NCI-H526 treated with DMSO at 0.1 percent for 48 hours (cell line): ENCODE results near the gene PIK3C2B.
"Not testable (repeated sequence)": the region's sequence is repeated elsewhere in the genome, so short reads cannot be mapped to it uniquely, and the experiment has no call there.

ENCODE experiments used
- DNase-seq: peaks from one replicate; lab custom pipeline; 2025; lab: John Stamatoyannopoulos, UW

Gene PIK3C2B

DNA sequence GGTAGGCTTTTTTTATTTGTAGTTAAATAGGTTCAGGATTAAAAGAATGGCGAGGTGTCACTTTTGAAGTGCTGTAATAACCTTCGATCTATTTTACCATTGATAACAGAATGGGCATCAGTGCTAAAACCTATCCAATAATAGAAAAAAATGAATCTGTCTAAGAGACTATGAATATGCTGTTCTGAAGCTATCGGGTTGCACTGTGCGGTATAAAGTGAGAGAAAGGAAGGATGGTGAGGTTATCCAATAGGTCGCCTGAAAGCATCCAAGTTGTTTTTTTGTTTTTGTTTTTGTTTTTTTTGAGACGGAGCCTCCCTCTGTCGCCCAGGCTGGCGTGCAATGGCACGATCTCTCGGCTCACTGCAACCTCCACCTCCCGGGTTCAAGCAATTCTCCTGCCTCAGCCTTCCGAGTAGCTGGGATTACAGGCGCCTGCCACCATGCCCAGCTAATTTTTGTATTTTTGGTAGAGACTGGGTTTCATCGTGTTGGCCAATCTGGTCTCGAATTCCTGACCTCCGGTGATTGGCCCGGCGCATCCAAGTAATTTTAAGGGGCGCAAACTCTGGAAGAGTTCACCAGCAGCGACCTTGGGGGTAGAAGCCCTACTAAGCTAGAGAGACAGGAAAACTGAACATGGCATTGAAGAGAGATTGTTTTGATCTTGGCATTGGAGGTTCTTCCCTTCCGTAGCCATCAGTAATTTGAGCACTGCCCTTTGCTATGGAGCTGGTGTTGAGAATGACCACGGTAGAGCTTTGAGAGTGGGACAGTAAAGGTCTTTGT is 12.9 kb upstream of the PIK3C2B start:
- DNase-seq, result peak; percentile 41

DNA sequence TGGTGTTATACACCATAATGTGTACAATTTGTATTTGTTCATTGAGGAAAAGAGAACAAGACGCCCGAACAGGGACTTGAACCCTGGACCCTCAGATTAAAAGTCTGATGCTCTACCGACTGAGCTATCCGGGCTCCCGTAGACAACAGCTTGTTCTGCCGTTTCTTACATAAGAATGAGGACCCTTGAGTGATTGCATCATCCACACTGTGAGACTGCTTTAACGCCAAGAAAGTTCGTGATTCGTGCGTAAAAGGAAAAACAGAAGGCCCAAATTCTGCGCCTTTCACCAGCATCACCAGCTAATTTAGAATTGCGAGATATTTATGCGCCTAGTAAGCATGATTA is 12.3 kb upstream of the PIK3C2B start:
- DNase-seq, result peak; percentile 84

DNA sequence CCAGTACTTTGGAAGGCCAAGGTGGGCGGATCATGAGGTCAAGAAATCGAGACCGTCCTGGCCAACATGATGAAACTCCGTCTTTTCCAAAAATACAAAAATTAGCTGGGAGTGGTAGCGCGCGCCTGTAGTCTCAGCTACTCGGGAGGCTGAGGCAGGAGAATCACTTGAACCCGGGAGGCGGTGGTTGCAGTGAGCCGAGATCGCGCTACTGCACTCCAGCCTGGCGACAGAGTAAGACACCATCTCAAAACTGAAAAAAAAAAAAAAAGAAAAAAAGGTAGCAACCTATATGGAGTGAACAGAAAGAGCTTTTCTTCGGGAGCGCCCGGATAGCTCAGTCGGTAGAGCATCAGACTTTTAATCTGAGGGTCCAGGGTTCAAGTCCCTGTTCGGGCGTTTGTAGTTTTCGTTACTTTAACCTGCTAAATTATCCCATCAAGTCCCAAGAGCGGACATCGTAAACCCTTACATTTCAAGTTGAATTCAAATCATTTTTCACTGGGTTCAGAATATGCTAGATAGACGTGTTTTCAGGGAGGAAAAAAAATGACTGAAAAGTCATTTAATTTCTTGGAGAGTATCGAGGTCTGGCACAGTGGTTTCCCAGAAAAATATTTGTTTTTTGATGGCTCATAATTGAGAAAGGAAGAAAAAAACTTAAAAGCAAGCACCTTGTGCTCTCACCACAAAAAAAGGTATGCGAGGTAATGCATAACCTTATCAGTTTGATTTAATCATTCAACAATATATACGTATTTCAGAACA is 11.8 kb upstream of the PIK3C2B start:
- peak; percentile 84 for DNase-seq

DNA sequence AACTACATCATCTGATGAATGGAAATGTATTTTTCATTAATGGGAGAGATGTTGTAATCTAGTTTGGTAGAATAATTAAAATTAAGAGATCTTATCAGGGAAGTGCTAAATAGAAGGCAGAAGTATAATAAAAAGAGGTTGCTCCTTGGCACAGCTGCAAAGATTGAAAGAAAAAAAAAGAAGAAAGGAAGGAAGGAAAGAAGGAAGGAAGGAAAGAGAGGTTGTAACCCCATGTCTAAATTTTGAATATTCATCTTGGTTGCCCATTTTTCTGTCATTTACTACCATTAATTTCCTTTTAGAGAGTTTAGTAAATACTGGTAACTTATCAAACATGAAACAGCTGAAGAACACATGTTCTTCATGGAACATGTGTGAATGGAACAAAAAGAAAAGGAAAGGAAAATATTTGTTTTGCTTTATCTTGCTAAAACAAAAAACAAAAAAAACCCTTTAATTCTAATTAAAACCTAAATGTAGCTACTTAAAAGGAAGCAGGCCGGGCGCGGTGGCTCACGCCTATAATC is 11.1 kb upstream of the PIK3C2B start:
- no peak for DNase-seq

DNA sequence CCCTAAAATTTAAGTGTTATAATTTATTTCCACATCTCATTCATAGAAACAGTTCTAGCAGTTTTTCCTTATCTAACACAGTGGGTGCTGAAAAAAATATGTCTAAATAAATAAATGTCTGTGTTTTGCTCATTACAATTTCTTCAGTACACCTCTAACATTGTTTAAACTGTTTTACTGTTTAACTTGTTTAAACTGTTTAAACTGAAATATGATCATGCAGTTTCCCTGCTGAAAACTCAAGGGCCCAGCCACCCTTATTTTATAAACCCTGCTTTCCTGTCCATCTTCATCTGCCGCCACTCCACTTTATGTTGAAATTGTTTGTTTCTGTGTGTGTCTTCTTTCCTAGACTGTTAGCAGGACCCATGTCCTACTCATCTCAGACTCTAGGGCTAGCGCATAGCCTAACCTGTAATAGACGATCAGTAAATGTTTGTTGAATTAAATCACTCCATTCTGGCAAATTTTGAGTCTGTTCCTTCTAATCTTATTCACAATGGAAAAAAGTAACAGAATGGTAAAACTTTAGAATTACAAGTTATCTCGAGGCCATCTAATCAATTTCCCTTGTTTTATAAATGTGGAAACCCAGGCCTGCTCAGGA is 9.4 kb upstream of the PIK3C2B start:
- DNase-seq, result no peak

DNA sequence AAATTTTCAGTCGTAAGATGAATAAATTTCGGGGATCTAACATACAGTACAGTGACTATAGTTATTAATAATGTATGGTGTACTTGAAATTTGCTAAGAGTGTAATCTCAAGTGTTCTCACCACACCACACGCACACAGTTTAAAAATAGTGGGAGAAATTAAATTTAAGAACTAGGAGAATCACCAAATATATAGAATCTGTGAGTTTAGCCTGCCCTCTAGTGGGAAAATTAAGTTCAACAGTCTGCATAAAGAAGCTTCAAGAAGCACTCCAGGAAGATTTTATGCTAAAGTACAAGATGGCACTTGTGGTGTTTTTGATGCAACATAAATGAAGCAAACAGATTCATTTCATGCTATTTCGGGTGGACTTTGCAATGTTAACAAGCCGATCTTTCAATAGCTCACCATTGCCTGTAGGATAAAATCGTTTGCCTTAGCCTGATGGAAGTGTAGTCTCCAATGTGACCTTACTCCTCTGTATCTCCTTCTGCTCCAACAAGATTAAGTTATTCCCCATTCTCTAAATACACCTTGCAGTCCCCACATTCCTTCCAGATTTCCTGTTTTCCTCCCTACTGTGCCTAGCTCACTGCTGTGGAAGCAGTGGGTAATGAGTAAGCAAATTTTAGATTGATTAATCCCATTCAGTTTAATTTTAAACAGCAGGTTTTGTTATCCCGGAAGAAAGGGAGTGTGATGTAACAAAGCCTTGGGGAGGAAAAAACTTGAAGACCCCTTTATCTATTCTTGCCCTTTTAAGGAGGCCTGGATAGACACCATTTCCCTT is 8.7 kb upstream of the PIK3C2B start:
- DNase-seq, result peak; percentile 38

- DNase-seq, result no peak
Observed at GRCh38 chr1:204502241-204502640, 7.6 kb upstream of the PIK3C2B start.

- DNase-seq, result no peak
Observed at GRCh38 chr1:204499511-204500468, 5.2 kb upstream of the PIK3C2B start.

DNA sequence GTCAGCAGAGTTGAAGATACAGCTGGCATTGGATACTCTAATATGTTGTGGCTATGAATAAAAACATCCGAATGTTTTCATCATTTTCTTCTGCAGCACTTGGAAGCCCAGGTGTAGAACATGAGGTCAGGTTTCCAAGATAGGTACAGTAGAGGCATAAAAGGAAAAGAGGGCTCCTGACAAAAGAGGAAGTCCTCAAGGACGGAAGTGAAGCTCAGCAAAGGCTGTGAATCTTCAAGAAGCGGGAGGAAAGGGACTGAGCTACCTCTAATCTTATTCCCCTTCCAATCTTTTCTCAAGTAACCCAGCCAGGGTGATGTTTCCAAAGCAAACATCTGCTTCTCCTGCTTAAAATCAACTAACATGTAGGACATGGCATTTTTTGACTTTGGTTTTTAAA is 4.4 kb upstream of the PIK3C2B start:
- DNase-seq, result no peak

DNA sequence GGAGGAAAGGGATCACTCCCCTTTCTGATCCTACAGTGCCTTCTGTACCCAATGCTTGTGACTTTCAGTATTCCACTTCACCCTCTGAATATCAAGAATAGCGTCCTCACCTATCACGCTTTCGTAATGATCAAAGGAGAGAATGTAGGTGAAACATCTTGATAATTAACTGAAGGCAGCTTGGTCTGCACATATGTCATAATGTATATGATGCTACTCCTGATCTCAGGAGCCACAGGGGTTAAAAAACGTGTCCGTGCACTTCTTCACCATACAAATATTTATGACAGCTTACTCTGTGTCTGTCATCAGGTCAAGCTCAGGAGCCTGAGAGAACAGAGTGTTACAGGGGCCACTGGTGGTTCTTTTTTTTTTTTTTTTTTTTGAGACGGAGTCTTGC is 1.2 kb upstream of the PIK3C2B start:
- DNase-seq, result peak; percentile 87

- peak; percentile 87 for DNase-seq
Observed at GRCh38 chr1:204495078-204495753, 611 bp upstream of the PIK3C2B start.

- peak; percentile 59 for DNase-seq
Observed at GRCh38 chr1:204493984-204494280, 673 bp downstream of the PIK3C2B start.

- peak; percentile 59 for DNase-seq
Observed at GRCh38 chr1:204493145-204493983, 1.2 kb downstream of the PIK3C2B start.

DNA sequence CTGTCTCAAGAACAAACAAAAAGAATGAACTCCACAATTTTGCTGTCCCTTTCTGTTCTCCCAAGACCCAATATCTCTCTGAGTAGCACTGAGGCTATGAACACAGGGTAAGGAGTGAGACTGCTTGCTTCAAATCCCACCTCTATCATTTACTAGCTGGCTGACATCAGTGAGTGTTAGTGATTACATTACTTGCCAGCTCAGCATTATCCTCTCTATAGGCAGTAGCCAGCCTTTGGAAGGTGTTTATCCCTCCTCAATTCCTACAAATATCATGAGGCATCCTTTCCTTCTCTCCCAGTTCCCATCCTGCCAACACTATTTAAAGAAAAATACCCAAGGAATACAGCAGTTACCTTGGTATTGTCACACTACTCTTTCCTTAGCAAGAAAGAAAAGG is 3.0 kb downstream of the PIK3C2B start:
- DNase-seq, result no peak

DNA sequence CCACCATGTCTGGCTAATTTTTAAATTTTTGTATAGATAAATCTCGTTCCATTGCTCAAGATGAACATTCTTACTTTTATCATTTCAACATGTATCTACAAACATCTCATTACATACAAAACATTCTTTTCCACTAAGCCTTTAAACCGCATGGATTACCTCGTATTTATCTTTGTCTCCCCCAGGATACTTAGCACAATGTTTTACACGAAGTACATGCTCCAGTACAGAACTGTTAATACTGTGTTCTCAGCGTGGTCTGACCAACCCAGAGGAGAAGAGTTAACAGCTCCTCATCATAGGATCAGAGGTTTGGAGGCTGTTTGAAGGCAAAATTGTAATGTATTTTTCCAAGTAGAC is 7.4 kb downstream of the PIK3C2B start:
- DNase-seq, result no peak

- DNase-seq, result not testable (repeated sequence)
Observed at GRCh38 chr1:204486513-204487255, 7.9 kb downstream of the PIK3C2B start.

DNA sequence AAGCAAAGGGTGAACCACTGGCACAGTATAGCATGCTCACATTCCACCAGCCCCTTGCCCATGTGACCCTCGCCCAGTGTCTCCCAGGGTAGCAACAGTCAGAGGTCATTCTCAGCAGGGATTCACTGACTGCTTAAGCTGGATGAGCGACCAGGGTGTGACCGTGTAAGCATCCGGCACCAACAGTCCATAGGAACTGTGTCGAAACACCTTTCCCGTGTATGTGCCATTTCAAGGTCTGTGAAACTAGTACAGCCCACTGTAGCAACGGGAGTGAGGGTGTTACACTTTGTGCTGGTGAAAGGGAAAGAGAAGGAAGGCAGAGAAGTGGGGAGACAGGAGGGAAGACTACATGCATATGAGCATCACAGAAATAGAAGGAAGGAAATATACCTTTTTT is 10.8 kb downstream of the PIK3C2B start:
- DNase-seq, result no peak

DNA sequence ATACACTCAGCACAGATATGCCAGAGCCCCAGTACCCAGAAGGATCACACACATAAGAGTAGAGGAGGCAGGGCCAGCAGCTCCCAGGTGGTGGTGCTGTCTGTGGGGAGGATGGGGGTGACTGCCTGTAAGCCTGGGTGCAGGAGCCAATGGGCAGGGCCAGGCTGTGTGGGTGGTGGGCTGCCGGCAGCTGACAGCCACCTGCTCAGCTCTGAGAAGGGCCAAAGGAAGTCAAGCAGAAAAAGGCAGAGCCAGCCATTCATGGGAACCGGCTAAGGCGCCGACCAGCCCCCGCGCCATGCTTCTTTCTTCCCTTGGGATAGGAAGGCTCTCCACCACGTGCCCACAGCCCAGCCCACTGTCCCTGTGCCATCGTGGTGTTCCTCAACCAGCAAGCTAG is 14.1 kb downstream of the PIK3C2B start:
- peak; percentile 9 for DNase-seq
